A375 (cell line): ENCODE results near the gene GOLGA3. TPM values are rescaled to one million over a fixed set of nuclear protein-coding genes. Genes with fewer than 3 reads are reported as not detected.

Experiments
- small RNA-seq: library from RNA; depleted of rRNA; stranded (forward); fragments of <200 nt; gene quantifications from one replicate; pipeline ENCODE3, GENCODE V24; 2014
- total RNA-seq: library from RNA; depleted of rRNA; stranded (reverse); fragments of >200 nt; shearing (Covaris generic); gene quantifications from 2 replicates; pipeline ENCODE4 v1.2.3, GENCODE V29; 2014; rRNA removed

The GOLGA3 gene
- total RNA-seq = 74.9 and 86.3 TPM in 2 replicates

GRCh38 chr12:132828706-132829534 lies at the start of gene GOLGA3:
TSS of gene GOLGA3 (minus strand) at chr12:132828869. CDS start at chr12:132822128, 6,741 bp downstream.

DNA sequence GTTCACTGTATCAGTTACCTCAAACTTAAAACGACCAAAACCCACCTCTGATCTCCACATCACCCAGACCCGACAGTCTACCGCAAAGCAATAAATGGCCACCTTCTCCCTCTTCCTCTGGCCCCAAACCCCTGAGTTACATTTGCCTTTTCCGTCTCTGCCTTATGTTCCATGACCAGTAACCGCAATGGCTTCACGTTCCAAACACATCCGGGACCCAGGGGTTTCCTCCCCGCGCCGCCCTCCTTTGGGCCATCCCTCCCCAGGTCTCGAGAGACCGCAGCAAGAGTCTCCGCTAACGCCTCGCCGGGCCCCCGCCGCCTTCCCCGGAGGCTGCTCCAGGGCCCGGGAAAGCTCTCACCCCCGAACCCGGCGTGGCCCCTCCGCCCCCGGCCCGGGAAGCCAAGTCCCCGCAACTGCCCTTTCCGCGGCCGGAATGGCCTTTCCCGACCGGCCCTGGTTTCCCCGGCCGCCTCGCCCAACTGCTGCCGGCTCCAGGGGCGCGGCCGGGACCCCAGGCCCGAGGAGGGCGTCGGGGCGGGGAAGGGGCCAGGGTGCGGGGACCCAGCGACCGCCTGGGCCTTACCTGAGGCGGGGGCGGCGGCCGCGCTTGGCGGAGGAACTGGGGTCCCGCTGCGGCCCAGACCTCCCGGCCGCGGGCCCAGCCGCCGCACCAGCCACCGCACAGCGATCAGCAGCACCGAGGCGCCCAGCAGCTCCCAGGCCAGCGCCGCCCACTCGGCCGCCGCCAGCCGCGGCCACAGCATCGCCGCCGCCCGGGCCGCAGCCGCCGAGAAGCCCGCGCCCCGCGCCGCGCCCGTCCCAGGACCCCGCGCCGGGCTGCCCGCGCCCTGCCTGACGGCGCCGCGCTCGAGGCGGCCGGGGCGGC lies 67.4 kb downstream of the GOLGA3 start, which contains the start of gene ANKLE2:
TSS of gene ANKLE2 (minus strand) at position 801 of the 889 bp plus-strand sequence. CDS start at position 767, 34 bp downstream.

Small RNA genes within 50 kb of the gene (small RNA-seq; reads per million reads assigned to genes)
- gene RNA5SP379 = 1.3 reads per million, percentile 63 among the genes with 10 or more reads in this experiment

Other genes with a start within 250 kb of the GOLGA3 start
- 0.19 TPM in 1 of 2 replicates, not detected in the other for gene LRCOL1, start 218.3 kb downstream of the GOLGA3 start, total RNA-seq
- gene P2RX2, start 210.1 kb downstream of the GOLGA3 start, total RNA-seq = not detected in 2 replicates
- gene POLE, start 141.5 kb downstream of the GOLGA3 start, total RNA-seq = 84.5 and 95.1 TPM in 2 replicates
- 39.6 and 55.4 TPM in 2 replicates for gene PXMP2, start 141.3 kb downstream of the GOLGA3 start, total RNA-seq
- 81.7 and 104 TPM in 2 replicates for gene PGAM5, start 118.0 kb downstream of the GOLGA3 start, total RNA-seq
- 48.1 and 58.6 TPM in 2 replicates for gene ANKLE2, start 67.0 kb downstream of the GOLGA3 start, total RNA-seq
- 17.1 and 20.9 TPM in 2 replicates for gene CHFR, start 58.7 kb upstream of the GOLGA3 start, total RNA-seq
- gene ZNF605, start 127.4 kb upstream of the GOLGA3 start, total RNA-seq = 5.6 and 6.3 TPM in 2 replicates
- gene ZNF26, start 157.5 kb upstream of the GOLGA3 start, total RNA-seq = 27.5 and 37.6 TPM in 2 replicates
- 19.8 and 20.4 TPM in 2 replicates for gene ZNF84, start 208.6 kb upstream of the GOLGA3 start, total RNA-seq